Endothelial cell of umbilical vein (primary cell): ENCODE data around the gene SLC35B2.

Experiments used
- CTCF ChIP-seq, 2 donors: IDR thresholded peaks; 1 replicate in 1 of 2; 2 replicates in 1 of 2; pipeline ENCODE4 v1.5.1; 2011; ENCODE audit warnings: low read length in 2 of 2, mild to moderate bottlenecking in 2 of 2, moderate library complexity in 2 of 2, control low read depth in 1 of 2, inconsistent platforms in 1 of 2, low read depth in 1 of 2; ENCODE audit not compliant: insufficient read depth in 1 of 2; ENCODE audit errors: extremely low read depth in 1 of 2
- POLR2A ChIP-seq: IDR thresholded peaks from 2 replicates; pipeline ENCODE4 v1.6.1; 2012; ENCODE audit warnings: low read depth, mild to moderate bottlenecking, control low read depth, low read length
- POLR2AphosphoS5 ChIP-seq: IDR thresholded peaks from 2 replicates; pipeline ENCODE4 v1.6.1; 2012; ENCODE audit warnings: low read depth, mild to moderate bottlenecking, control low read depth, low read length, moderate library complexity; ENCODE audit not compliant: insufficient read depth

GRCh38 chr6:44289726-44290260 is 32.5 kb upstream of the SLC35B2 start:
- TF ChIP-seq CTCF (IDR thresholded peaks at IDR 0.05; ENCODE audit: extremely low read depth in 1 of 2, insufficient read depth in 1 of 2, low read depth in 1 of 2, low read length in 2 of 2): no peak
- TF ChIP-seq POLR2AphosphoS5: no peak
- no peak for TF ChIP-seq POLR2A
